ENCODE measurements around the gene MAZ. TPM values are rescaled to one million over a fixed set of nuclear protein-coding genes. Genes with fewer than 3 reads are reported as not detected.

MAZ gene
- total and polyA plus RNA-seq, 2 of the 13 experiments (the other 11 are each of a cell fraction or from before 2014, with no cell fraction given) = 203 to 277 TPM

DNA sequence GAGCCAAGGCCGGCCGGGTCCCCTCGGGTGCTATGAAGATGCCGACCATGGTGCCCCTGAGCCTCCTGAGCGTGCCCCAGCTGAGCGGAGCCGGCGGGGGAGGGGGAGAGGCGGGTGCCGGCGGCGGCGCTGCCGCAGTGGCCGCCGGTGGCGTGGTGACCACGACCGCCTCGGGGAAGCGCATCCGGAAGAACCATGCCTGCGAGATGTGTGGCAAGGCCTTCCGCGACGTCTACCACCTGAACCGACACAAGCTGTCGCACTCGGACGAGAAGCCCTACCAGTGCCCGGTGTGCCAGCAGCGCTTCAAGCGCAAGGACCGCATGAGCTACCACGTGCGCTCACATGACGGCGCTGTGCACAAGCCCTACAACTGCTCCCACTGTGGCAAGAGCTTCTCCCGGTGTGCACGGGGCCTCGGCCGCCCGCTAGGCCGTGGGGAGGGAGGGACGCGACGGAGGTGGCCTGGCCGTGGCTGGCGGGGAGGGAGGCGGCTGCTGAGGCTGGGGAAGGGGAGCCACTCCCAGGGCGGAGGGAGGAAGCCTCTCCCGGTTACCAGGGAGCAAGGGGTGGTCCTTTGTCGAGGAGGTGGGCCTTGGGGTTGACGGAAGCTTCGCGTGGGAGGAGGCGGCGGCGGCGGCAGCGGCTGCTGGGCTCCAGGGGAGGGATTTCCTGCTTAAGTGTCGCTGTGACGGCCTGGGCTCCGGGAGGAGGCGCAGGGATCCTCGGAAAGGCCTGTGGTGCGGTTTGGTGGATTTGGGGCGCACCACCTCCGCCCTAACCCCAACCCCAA lies 1.3 kb downstream of the MAZ start (continued):
- TF ChIP-seq NONO (IDR thresholded peaks at IDR 0.05) (no peak), NONO (CRISPR knock-in tag; conservative IDR thresholded peaks at IDR 0.05) (peak; percentile 99), TOE1 (CRISPR knock-in tag; IDR thresholded peaks at IDR 0.05) (peak; percentile 91; the same call in 1 of the 2 replicates), ZNF263 (CRISPR knock-in tag; IDR thresholded peaks at IDR 0.05) (peak; percentile 87), NBN (conservative IDR thresholded peaks at IDR 0.05) (no peak), MIXL1 (CRISPR knock-in tag; IDR thresholded peaks at IDR 0.05) (peak; percentile 72), GTF3A (CRISPR knock-in tag; conservative IDR thresholded peaks at IDR 0.05) (peak; percentile 84; the same call in 1 of the 2 replicates), ZNF121 (CRISPR knock-in tag; IDR thresholded peaks at IDR 0.05) (peak; percentile 73), NCOA2 (CRISPR knock-in tag; IDR thresholded peaks at IDR 0.05) (peak; percentile 68; the same call in 1 of the 2 replicates), ZNF761 (CRISPR knock-in tag; conservative IDR thresholded peaks at IDR 0.05) (peak; percentile 98), RBM22 (optimal IDR thresholded peaks at IDR 0.05; ENCODE audit: low read length) (peak; percentile 83), RAD51 (IDR thresholded peaks at IDR 0.05; ENCODE audit: borderline replicate concordance) (no peak)
- TF ChIP-seq, protein P1, sequence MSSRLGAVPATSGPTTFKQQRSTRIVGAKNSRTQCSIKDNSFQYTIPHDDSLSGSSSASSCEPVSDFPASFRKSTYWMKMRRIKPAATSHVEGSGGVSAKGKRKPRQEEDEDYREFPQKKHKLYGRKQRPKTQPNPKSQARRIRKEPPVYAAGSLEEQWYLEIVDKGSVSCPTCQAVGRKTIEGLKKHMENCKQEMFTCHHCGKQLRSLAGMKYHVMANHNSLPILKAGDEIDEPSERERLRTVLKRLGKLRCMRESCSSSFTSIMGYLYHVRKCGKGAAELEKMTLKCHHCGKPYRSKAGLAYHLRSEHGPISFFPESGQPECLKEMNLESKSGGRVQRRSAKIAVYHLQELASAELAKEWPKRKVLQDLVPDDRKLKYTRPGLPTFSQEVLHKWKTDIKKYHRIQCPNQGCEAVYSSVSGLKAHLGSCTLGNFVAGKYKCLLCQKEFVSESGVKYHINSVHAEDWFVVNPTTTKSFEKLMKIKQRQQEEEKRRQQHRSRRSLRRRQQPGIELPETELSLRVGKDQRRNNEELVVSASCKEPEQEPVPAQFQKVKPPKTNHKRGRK (CRISPR knock-in tag; IDR thresholded peaks at IDR 0.05) = 0 out of 2 replicates have a peak, but pooled peaks have one; percentile 30
- TF ChIP-seq, protein P2, sequence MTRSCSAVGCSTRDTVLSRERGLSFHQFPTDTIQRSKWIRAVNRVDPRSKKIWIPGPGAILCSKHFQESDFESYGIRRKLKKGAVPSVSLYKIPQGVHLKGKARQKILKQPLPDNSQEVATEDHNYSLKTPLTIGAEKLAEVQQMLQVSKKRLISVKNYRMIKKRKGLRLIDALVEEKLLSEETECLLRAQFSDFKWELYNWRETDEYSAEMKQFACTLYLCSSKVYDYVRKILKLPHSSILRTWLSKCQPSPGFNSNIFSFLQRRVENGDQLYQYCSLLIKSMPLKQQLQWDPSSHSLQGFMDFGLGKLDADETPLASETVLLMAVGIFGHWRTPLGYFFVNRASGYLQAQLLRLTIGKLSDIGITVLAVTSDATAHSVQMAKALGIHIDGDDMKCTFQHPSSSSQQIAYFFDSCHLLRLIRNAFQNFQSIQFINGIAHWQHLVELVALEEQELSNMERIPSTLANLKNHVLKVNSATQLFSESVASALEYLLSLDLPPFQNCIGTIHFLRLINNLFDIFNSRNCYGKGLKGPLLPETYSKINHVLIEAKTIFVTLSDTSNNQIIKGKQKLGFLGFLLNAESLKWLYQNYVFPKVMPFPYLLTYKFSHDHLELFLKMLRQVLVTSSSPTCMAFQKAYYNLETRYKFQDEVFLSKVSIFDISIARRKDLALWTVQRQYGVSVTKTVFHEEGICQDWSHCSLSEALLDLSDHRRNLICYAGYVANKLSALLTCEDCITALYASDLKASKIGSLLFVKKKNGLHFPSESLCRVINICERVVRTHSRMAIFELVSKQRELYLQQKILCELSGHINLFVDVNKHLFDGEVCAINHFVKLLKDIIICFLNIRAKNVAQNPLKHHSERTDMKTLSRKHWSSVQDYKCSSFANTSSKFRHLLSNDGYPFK (CRISPR knock-in tag; IDR thresholded peaks at IDR 0.05; ENCODE audit: borderline replicate concordance) = peak; percentile 92
- TF ChIP-seq, protein P3, sequence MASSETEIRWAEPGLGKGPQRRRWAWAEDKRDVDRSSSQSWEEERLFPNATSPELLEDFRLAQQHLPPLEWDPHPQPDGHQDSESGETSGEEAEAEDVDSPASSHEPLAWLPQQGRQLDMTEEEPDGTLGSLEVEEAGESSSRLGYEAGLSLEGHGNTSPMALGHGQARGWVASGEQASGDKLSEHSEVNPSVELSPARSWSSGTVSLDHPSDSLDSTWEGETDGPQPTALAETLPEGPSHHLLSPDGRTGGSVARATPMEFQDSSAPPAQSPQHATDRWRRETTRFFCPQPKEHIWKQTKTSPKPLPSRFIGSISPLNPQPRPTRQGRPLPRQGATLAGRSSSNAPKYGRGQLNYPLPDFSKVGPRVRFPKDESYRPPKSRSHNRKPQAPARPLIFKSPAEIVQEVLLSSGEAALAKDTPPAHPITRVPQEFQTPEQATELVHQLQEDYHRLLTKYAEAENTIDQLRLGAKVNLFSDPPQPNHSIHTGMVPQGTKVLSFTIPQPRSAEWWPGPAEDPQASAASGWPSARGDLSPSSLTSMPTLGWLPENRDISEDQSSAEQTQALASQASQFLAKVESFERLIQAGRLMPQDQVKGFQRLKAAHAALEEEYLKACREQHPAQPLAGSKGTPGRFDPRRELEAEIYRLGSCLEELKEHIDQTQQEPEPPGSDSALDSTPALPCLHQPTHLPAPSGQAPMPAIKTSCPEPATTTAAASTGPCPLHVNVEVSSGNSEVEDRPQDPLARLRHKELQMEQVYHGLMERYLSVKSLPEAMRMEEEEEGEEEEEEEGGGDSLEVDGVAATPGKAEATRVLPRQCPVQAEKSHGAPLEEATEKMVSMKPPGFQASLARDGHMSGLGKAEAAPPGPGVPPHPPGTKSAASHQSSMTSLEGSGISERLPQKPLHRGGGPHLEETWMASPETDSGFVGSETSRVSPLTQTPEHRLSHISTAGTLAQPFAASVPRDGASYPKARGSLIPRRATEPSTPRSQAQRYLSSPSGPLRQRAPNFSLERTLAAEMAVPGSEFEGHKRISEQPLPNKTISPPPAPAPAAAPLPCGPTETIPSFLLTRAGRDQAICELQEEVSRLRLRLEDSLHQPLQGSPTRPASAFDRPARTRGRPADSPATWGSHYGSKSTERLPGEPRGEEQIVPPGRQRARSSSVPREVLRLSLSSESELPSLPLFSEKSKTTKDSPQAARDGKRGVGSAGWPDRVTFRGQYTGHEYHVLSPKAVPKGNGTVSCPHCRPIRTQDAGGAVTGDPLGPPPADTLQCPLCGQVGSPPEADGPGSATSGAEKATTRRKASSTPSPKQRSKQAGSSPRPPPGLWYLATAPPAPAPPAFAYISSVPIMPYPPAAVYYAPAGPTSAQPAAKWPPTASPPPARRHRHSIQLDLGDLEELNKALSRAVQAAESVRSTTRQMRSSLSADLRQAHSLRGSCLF (CRISPR knock-in tag; IDR thresholded peaks at IDR 0.05; ENCODE audit: borderline replicate concordance) = peak; percentile 93

Measured in HepG2 (cell line).